ENCODE results near the gene XYLT1.

The XYLT1 gene

DNA sequence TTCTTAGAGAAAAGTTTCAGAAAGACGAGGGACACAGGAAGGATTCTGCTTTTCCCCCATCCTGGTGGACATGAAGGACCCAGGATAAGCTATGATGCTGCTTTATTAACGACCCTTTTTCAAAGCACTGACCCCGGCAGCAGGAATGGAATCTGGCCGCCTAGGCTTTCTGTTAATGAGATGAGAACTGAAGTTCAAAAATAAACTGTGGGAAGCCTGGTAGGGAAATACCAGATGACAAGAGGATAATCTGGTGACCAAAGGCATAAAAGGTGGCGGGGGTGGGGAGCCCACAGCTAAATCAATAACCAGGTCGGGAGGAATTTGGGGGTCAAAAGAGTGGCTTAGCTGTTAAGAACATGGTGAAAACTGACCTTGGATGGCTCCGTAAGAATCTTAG lies 171.0 kb downstream of the XYLT1 start:
- TF ChIP-seq, protein P1, sequence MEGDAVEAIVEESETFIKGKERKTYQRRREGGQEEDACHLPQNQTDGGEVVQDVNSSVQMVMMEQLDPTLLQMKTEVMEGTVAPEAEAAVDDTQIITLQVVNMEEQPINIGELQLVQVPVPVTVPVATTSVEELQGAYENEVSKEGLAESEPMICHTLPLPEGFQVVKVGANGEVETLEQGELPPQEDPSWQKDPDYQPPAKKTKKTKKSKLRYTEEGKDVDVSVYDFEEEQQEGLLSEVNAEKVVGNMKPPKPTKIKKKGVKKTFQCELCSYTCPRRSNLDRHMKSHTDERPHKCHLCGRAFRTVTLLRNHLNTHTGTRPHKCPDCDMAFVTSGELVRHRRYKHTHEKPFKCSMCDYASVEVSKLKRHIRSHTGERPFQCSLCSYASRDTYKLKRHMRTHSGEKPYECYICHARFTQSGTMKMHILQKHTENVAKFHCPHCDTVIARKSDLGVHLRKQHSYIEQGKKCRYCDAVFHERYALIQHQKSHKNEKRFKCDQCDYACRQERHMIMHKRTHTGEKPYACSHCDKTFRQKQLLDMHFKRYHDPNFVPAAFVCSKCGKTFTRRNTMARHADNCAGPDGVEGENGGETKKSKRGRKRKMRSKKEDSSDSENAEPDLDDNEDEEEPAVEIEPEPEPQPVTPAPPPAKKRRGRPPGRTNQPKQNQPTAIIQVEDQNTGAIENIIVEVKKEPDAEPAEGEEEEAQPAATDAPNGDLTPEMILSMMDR (IDR thresholded peaks at IDR 0.05; ENCODE audit: low read depth, low read length, missing control alignments): no peak
- no peak for DNase-seq
- in situ Hi-C loops (cut with HindIII; ENCODE audit: low pct_ligation_motif_present, low sequenced_read_pairs): no loop called here
- H3K4me3 ChIP-seq (ENCODE audit: low read depth, low read length): no peak overlapping the region
- H3K27ac ChIP-seq: no peak overlapping the region
- no peaks in the 10 kb centered on the region for H3K27me3 ChIP-seq (replicated peaks)
- H3K36me3 ChIP-seq (replicated peaks): no peaks in the 10 kb centered on the region

DNA sequence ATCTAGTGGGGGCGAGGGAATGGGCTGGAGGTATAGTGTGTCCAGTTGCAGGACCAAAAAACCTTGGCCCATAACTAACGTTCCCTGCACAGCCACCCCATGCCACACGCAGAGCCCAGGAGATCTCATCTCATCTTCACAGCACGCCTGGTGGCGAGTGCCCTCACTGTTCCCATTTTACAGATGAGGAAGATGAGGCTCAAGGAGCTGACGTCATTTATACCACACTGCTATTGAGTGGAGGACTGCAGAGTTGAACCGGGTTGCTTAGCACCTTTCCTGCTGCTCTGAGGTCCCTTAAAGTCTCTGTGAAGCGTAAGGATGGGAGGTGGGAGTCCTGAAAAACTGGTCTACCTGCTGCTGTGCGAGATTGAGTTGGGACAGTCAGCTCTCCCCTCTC lies 172.5 kb downstream of the XYLT1 start:
- DNase-seq: no peak
- no peak overlapping the region for H3K27ac ChIP-seq
- H3K27me3 ChIP-seq (replicated peaks): no peaks in the 10 kb centered on the region
- H3K36me3 ChIP-seq (replicated peaks): no peaks in the 10 kb centered on the region
- H3K4me3 ChIP-seq (ENCODE audit: low read depth, low read length): no peak overlapping the region
- in situ Hi-C loops (cut with HindIII; ENCODE audit: low pct_ligation_motif_present, low sequenced_read_pairs): no loop called here
- TF ChIP-seq, protein P1 (IDR thresholded peaks at IDR 0.05; ENCODE audit: low read depth, low read length, missing control alignments): no peak

DNA sequence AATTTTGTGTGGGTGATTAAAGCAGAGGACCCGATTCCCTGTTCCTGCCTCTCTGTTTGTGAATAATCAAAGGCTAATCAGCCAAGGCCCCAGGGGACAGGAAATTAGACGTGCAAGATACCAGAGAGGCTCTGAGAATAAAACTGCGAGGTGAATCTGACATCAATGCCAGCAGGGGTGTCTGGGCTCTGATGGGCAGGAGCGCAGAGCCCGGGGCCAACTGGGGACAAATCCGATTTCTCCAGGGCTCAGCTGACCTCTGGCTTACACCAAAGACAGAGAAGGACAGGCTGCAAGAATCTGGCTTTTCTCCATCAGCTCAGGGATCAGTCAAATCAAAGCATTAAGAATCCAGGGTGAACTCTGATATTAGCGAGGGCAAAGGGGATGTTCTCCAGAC lies 174.3 kb downstream of the XYLT1 start:
- Histone ChIP-seq H3K27me3 (replicated peaks) (no peaks in the 10 kb centered on the region), H3K36me3 (replicated peaks) (no peaks in the 10 kb centered on the region), H3K4me3 (ENCODE audit: low read depth, low read length) (no peak overlapping the region), H3K27ac (no peak overlapping the region)
- TF ChIP-seq, protein P1 (IDR thresholded peaks at IDR 0.05; ENCODE audit: low read depth, low read length, missing control alignments): no peak
- in situ Hi-C loops (cut with HindIII; ENCODE audit: low pct_ligation_motif_present, low sequenced_read_pairs): no loop called here
- DNase-seq: no peak

DNA sequence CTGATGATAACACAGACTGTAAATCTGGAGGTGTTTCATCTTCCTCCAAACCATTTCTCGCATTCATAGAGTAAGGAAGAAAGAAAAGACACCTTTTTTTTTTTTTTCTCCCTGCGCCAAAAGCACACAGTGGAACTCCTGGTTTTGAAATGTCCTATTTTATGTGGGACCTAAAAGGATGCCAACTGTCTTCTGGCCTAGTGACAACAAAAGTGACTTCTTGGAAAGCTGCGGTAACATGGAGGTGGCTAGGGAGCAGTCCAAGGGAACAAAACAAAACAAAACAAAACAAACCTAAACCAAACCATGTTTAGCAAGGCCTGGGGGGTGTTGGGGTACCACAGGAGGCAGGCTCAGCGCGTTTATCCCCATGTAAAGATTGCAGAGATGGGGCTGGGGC lies 174.8 kb downstream of the XYLT1 start:
- no peaks in the 10 kb centered on the region for H3K36me3 ChIP-seq (replicated peaks)
- in situ Hi-C loops (cut with HindIII; ENCODE audit: low pct_ligation_motif_present, low sequenced_read_pairs): no loop called here
- no peak overlapping the region for H3K27ac ChIP-seq
- DNase-seq: no peak
- H3K4me3 ChIP-seq (ENCODE audit: low read depth, low read length): no peak overlapping the region
- TF ChIP-seq, protein P1 (IDR thresholded peaks at IDR 0.05; ENCODE audit: low read depth, low read length, missing control alignments): no peak
- H3K27me3 ChIP-seq (replicated peaks): no peaks in the 10 kb centered on the region

DNA sequence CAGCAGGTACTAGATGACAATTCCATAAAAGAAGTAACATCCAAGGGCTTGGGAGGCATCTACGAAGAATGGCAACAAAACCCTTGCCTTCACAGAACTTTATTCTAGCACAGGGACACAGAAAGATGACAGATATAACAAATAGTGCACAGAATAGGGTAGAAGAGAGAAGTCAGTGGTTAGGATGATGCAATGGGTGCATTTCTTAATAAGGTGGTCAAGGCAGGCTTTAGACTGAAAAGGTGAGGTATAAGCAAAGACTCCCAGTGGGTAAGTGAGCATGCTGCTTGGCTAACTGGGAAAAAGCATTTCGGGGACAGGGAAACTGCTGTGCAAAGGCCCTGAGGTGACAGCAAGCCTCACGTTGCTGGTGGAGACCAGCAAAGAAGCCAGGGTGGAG lies 175.9 kb downstream of the XYLT1 start:
- TF ChIP-seq, protein P1 (IDR thresholded peaks at IDR 0.05; ENCODE audit: low read depth, low read length, missing control alignments): no peak
- Histone ChIP-seq H3K36me3 (replicated peaks) (no peaks in the 10 kb centered on the region), H3K4me3 (ENCODE audit: low read depth, low read length) (no peak overlapping the region), H3K27ac (no peak overlapping the region), H3K27me3 (replicated peaks) (no peaks in the 10 kb centered on the region)
- in situ Hi-C loops (cut with HindIII; ENCODE audit: low pct_ligation_motif_present, low sequenced_read_pairs): no loop called here
- no peak for DNase-seq

DNA sequence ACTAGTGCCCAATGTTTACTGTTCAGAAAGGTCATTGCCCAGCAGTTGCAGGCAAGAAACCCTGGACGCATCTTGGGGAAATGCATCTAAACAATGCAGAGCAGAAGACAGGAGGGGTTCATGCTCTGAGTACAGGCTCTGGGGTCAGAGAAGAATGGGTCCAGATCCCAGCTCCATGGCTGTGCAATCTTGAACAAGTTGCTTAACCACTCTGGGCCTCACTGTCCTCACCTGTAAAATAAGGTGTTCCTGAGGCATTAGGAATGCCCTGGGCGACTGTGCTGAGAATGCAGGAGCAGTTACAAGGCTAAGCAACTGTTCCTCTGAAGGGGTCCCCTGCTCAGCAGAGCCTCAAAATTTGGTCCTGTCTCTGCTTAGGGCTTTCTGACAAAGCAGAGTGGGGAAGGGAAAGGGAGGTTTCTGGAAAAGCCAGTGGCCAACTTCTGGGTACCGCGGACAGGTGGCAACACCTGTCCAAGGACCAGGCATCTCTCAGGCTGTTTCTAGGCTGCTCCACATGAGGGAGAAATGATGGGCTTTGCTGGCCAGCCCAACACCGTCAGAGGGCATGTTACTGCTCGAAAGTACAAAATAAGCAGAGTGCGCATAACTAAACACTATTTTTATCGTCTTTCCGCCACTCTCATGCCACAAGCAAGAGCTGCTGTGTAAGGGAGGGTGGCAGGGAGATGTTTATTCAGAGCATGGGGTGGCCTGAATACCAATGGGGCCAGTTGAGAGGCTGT lies 176.8 kb downstream of the XYLT1 start:
- H3K27ac ChIP-seq: no peak overlapping the region
- H3K36me3 ChIP-seq (replicated peaks): no peaks in the 10 kb centered on the region
- H3K27me3 ChIP-seq (replicated peaks): no peaks in the 10 kb centered on the region
- in situ Hi-C loops (cut with HindIII; ENCODE audit: low pct_ligation_motif_present, low sequenced_read_pairs): no loop called here
- TF ChIP-seq, protein P1 (IDR thresholded peaks at IDR 0.05; ENCODE audit: low read depth, low read length, missing control alignments): no peak
- no peak for DNase-seq
- H3K4me3 ChIP-seq (ENCODE audit: low read depth, low read length): no peak overlapping the region

All from brain microvascular endothelial cell (primary cell).